Umbilical cord (tissue), 2 donors: ENCODE results near the gene HAPLN3. TPM values are rescaled to one million over a fixed set of nuclear protein-coding genes. Genes with fewer than 3 reads are reported as not detected.

ENCODE experiments used
- DNase-seq: peaks from one replicate; pipeline ENCODE4 v3.0.0-alpha.2; 2015; ENCODE audit warnings: low spot score
- total RNA-seq: library from RNA; depleted of rRNA; stranded (reverse); fragments of >200 nt; gene quantifications from one replicate; pipeline ENCODE4 v1.2.3, GENCODE V29; 2014; ENCODE audit warnings: low replicate concordance; ENCODE audit not compliant: insufficient read depth

The HAPLN3 gene
- total RNA-seq, 1 donor from 2014 or later: 19.7 TPM

- DNase-seq: no peak
Observed at GRCh38 chr15:88911766-88912118, 16.4 kb upstream of the HAPLN3 start.

- DNase-seq: no peak
Observed at GRCh38 chr15:88909956-88910831, 14.8 kb upstream of the HAPLN3 start.

GRCh38 chr15:88908697-88909621 lies 13.6 kb upstream of the HAPLN3 start:
- DNase-seq: no peak

GRCh38 chr15:88908123-88908522 lies 12.8 kb upstream of the HAPLN3 start:
- no peak for DNase-seq

- DNase-seq: no peak
Observed at GRCh38 chr15:88907111-88907510, 11.8 kb upstream of the HAPLN3 start.

GRCh38 chr15:88906551-88906950 lies 11.2 kb upstream of the HAPLN3 start:
- no peak for DNase-seq

- DNase-seq: no peak
Observed at GRCh38 chr15:88906130-88906529, 10.8 kb upstream of the HAPLN3 start.

- no peak for DNase-seq
Observed at GRCh38 chr15:88905576-88905975, 10.2 kb upstream of the HAPLN3 start.

- peak; percentile 85 for DNase-seq
Observed at GRCh38 chr15:88904624-88905327, 9.4 kb upstream of the HAPLN3 start.

- no peak for DNase-seq
Observed at GRCh38 chr15:88904257-88904623, 8.9 kb upstream of the HAPLN3 start.

- DNase-seq: no peak
Observed at GRCh38 chr15:88902846-88903245, 7.5 kb upstream of the HAPLN3 start.

- DNase-seq: no peak
Observed at GRCh38 chr15:88902221-88902835, 7.0 kb upstream of the HAPLN3 start.

- no peak for DNase-seq
Observed at GRCh38 chr15:88901508-88902220, 6.3 kb upstream of the HAPLN3 start.

GRCh38 chr15:88900982-88901418 lies 5.7 kb upstream of the HAPLN3 start:
- DNase-seq: no peak

GRCh38 chr15:88900309-88900981 lies 5.1 kb upstream of the HAPLN3 start:
- peak; percentile 34 for DNase-seq

- no peak for DNase-seq
Observed at GRCh38 chr15:88899251-88899650, 3.9 kb upstream of the HAPLN3 start.

- DNase-seq: no peak
Observed at GRCh38 chr15:88898736-88899135, 3.4 kb upstream of the HAPLN3 start.

- peak; percentile 87 for DNase-seq
Observed at GRCh38 chr15:88897456-88898194, 2.3 kb upstream of the HAPLN3 start.

GRCh38 chr15:88897142-88897455 lies 1.8 kb upstream of the HAPLN3 start:
- no peak for DNase-seq
